HepG2 (cell line): Measurements from ENCODE around the gene LIPA. TPM values are rescaled to one million over a fixed set of nuclear protein-coding genes. Genes with fewer than 3 reads are reported as not detected.
A peak's percentile ranks its signal among the peaks of the same experiment; 100 is the strongest.

Source experiments
- MNT ChIP-seq: fragments of 450-650 bp; IDR thresholded peaks from 2 replicates; pipeline ENCODE4 v1.6.1; 2016
- RNF2 ChIP-seq: fragments of 450-650 bp; conservative IDR thresholded peaks from 2 replicates; pipeline ENCODE4 v1.6.1; 2016; ENCODE audit warnings: low read depth
- SMAD1 ChIP-seq: sonication (generic); formaldehyde crosslinking; IDR thresholded peaks from 2 replicates; pipeline ENCODE4 v1.4.0; 2020; ENCODE audit warnings: missing genetic modification reagents, low read depth, mild to moderate bottlenecking, borderline replicate concordance
- SRSF1 ChIP-seq: fragments of 200-400 bp; formaldehyde crosslinking; optimal IDR thresholded peaks from 2 replicates; pipeline ENCODE3; 2017; ENCODE audit warnings: mild to moderate bottlenecking, low read depth, low read length, moderate library complexity
- TAF1 ChIP-seq: sonication (generic); formaldehyde crosslinking; IDR thresholded peaks from 2 replicates; pipeline ENCODE4 v1.4.0; 2020; ENCODE audit warnings: missing genetic modification reagents
- ZBTB21 ChIP-seq: sonication (generic); formaldehyde crosslinking; IDR thresholded peaks from 2 replicates; pipeline ENCODE4 v1.4.0; 2020; ENCODE audit warnings: missing genetic modification reagents
- ZNF263 ChIP-seq: sonication (generic); formaldehyde crosslinking; IDR thresholded peaks from 2 replicates; pipeline ENCODE4 v1.4.0; 2020; ENCODE audit warnings: missing genetic modification reagents
- ZNF343 ChIP-seq: sonication (generic); formaldehyde crosslinking; IDR thresholded peaks from 2 replicates; pipeline ENCODE4 v1.4.0; 2020; ENCODE audit warnings: mild to moderate bottlenecking, missing genetic modification reagents
- ZNF362 ChIP-seq: sonication (generic); formaldehyde crosslinking; IDR thresholded peaks from 2 replicates; pipeline ENCODE4 v1.4.0; 2020; ENCODE audit warnings: missing genetic modification reagents, mild to moderate bottlenecking, borderline replicate concordance
- ZNF407 ChIP-seq: sonication (generic); formaldehyde crosslinking; IDR thresholded peaks from one replicate; pipeline ENCODE4 v1.5.1; 2020; ENCODE audit warnings: mild to moderate bottlenecking, missing genetic modification reagents; ENCODE audit errors: not compliant biosample characterization
- ZNF570 ChIP-seq: sonication (generic); formaldehyde crosslinking; IDR thresholded peaks from 2 replicates; pipeline ENCODE4 v1.4.0; 2020; ENCODE audit warnings: mild to moderate bottlenecking, missing genetic modification reagents, borderline replicate concordance
- ZNF639 ChIP-seq: conservative IDR thresholded peaks from 2 replicates; pipeline ENCODE4 v1.6.1; 2018; ENCODE audit warnings: missing genetic modification reagents
- ZNF660 ChIP-seq: sonication (generic); formaldehyde crosslinking; IDR thresholded peaks from 2 replicates; pipeline ENCODE4 v1.5.1; 2020; ENCODE audit warnings: mild to moderate bottlenecking, low read depth, missing genetic modification reagents, borderline replicate concordance
- ZNF672 ChIP-seq: sonication (generic); formaldehyde crosslinking; IDR thresholded peaks from 2 replicates; pipeline ENCODE4 v1.8.1; 2022; ENCODE audit warnings: missing genetic modification reagents
- ZNF713 ChIP-seq: sonication (generic); formaldehyde crosslinking; IDR thresholded peaks from 2 replicates; pipeline ENCODE4 v1.4.0; 2020; ENCODE audit warnings: mild to moderate bottlenecking, missing genetic modification reagents
- polyA plus RNA-seq, 8 experiments: library from polyadenylated mRNA; depleted of rRNA in 3 of 8; stranded (reverse) in 7 of 8; unstranded in 1 of 8; fragments of >200 nt; fragmentation: Illumina TruSeq in 4 of 8; extraction: Trizol in 4 of 8; gene quantifications; 2 replicates each; pipeline versions ENCODE4 v1.2.1 to v1.2.3, GENCODE V29; 2011 to 2016; ENCODE audit warnings: low read depth in 4 of 8, missing spikeins in 1 of 8, mixed read lengths in 1 of 8; ENCODE audit not compliant: insufficient read depth in 1 of 8
- total RNA-seq, 5 experiments: library from RNA; depleted of rRNA; stranded (reverse); fragments of >200 nt; fragmentation: Illumina TruSeq; extraction: Trizol; gene quantifications; 2 replicates each; pipeline ENCODE4 v1.2.3, GENCODE V29; 2016; ENCODE audit warnings: low read depth in 1 of 5

Gene LIPA
- total and polyA plus RNA-seq, 2 of the 13 experiments (the other 11 are each of a cell fraction or from before 2014, with no cell fraction given): 57.1 to 79.5 TPM

- no peak for TF ChIP-seq ZNF713 (CRISPR knock-in tag)
- TF ChIP-seq ZNF570 (CRISPR knock-in tag): no peak
- 0 out of 2 replicates have a peak, but pooled peaks have one; percentile 26 for TF ChIP-seq ZNF343 (CRISPR knock-in tag)
- TF ChIP-seq ZNF672: no peak
- peak; percentile 85 for TF ChIP-seq TAF1
- TF ChIP-seq ZBTB21 (CRISPR knock-in tag): no peak
- no peak for TF ChIP-seq RNF2
- TF ChIP-seq SMAD1 (CRISPR knock-in tag): peak; percentile 89; the same call in 1 of the 2 replicates
- TF ChIP-seq SRSF1: peak; percentile 79
- TF ChIP-seq ZNF660: no peak
- TF ChIP-seq MNT: peak; percentile 6; the same call in 1 of the 2 replicates
- peak; percentile 100 for TF ChIP-seq ZNF407
- 0 out of 2 replicates have a peak, but pooled peaks have one; percentile 7 for TF ChIP-seq ZNF639 (CRISPR knock-in tag)
- no peak for TF ChIP-seq ZNF362 (CRISPR knock-in tag)
- TF ChIP-seq ZNF263 (CRISPR knock-in tag): no peak; the same call in 1 of the 2 replicates
Measured at GRCh38 chr10:89251409-89252224, at the start of gene LIPA (continued).
